NOMO-1 (cell line): ENCODE measurements around the gene ZNF700.
"Not testable (repeated sequence)": the region's sequence is repeated elsewhere in the genome, so short reads cannot be mapped to it uniquely, and the experiment has no call there.

Experiments used
- DNase-seq, 2 experiments: peaks; one replicate each; lab custom pipeline; 2025; ENCODE audit not compliant: unreplicated experiment in 2 of 2; lab: John Stamatoyannopoulos, UW

ZNF700 gene

GRCh38 chr19:11924886-11925650 is at the start of gene ZNF700:
Gene ZNF700, plus strand, starts transcription at chr19:11925107. Its CDS starts 104 bp downstream, at chr19:11925211.
- peak; percentile 91 to 93 for DNase-seq

- DNase-seq: not testable (repeated sequence)
These were observed 45.1 kb upstream of the ZNF700 start for GRCh38 chr19:11879687-11880266.

GRCh38 chr19:11880598-11880997 is 44.3 kb upstream of the ZNF700 start:
- no peak for DNase-seq

- DNase-seq: peak; percentile 53 to 60
These were observed 43.6 kb upstream of the ZNF700 start for GRCh38 chr19:11881151-11881800.

GRCh38 chr19:11882606-11883005 is 42.3 kb upstream of the ZNF700 start:
- DNase-seq: no peak

- DNase-seq: peak; percentile 14 to 45
These were observed 37.7 kb upstream of the ZNF700 start for GRCh38 chr19:11887234-11887610.

- peak; percentile 41 to 80 for DNase-seq
These were observed 37.0 kb upstream of the ZNF700 start, which contains the start of gene ZNF69 for GRCh38 chr19:11887611-11888531. Gene ZNF69, plus strand, starts transcription at chr19:11887782. Its CDS starts 142 bp downstream, at chr19:11887924.

- not testable (repeated sequence) for DNase-seq
These were observed 35.0 kb upstream of the ZNF700 start for GRCh38 chr19:11889901-11890300.

- DNase-seq: no peak
These were observed 34.3 kb upstream of the ZNF700 start for GRCh38 chr19:11890634-11891033.

- DNase-seq: no peak
These were observed 30.1 kb upstream of the ZNF700 start for GRCh38 chr19:11894851-11895250.

- DNase-seq: no peak
These were observed 22.7 kb upstream of the ZNF700 start for GRCh38 chr19:11902228-11902627.

- no peak for DNase-seq
These were observed 19.0 kb upstream of the ZNF700 start for GRCh38 chr19:11905928-11906327.

GRCh38 chr19:11911937-11912336 is 13.0 kb upstream of the ZNF700 start:
- not testable (repeated sequence) for DNase-seq

- not testable (repeated sequence) for DNase-seq
These were observed 10.4 kb upstream of the ZNF700 start for GRCh38 chr19:11914417-11915051.

GRCh38 chr19:11921852-11922495 is 2.9 kb upstream of the ZNF700 start:
- DNase-seq: no peak

GRCh38 chr19:11925651-11926187 is 812 bp downstream of the ZNF700 start:
- DNase-seq: not testable (repeated sequence)

GRCh38 chr19:11927227-11927626 is 2.3 kb downstream of the ZNF700 start:
- DNase-seq: no peak

- no peak for DNase-seq
These were observed 6.1 kb downstream of the ZNF700 start for GRCh38 chr19:11931051-11931450.

- no peak for DNase-seq
These were observed 6.6 kb downstream of the ZNF700 start for GRCh38 chr19:11931513-11931912.
